ENCODE data around the gene S100A2. TPM values are rescaled to one million over a fixed set of nuclear protein-coding genes. Genes with fewer than 3 reads are reported as not detected.
A peak's percentile ranks its signal among the peaks of the same experiment; 100 is the strongest.

S100A2 gene
- total and polyA plus RNA-seq, 2 donors (not counting 3 experiments of a cell fraction or from before 2014, with no cell fraction given), result 4.0 to 4.3 TPM

DNA sequence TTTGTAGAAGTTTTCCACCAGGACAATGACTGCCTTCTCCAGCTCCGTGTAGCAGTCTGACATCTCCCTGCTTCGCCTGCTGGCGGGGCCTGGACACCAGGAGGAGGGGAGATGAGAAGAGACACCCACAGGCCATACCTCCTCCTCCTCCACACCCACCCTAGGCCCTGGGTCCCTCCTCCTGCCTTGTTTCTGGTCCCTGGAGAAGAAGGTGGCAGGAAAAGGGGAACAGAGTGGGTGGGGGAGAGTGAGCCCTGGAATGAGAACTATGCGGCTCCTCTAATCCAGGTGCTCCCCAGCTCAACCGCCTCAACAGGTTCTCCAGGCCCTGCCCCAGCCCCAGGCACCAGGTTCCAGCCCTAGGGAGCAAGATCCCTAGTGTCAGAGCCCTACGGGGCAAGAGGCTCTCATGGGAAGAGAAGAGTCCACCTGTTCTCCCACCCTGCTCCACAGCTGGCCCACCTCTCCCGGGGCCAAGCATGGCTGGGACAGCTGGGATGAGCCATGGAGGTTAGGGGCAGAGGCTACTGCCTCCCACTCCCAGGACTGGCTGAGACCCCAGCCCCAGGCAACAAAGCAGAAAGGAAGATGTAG, 42.5 kb upstream of the S100A2 start:
- Histone ChIP-seq H4K20me1 (replicated peaks; ENCODE audit: control insufficient read depth, extremely low read depth, insufficient read depth, low read length) (no peaks in the 10 kb centered on the region), H3K27me3 (ENCODE audit: control insufficient read depth in 2 of 2, insufficient read depth in 2 of 2, low read length in 2 of 2) (no peaks in the 10 kb centered on the region), H3K4me3 (replicated peaks in 1 of 3; ENCODE audit: insufficient read depth in 1 of 3, low read depth in 1 of 3, low read length in 3 of 3) (peak overlapping the region; percentile 2 to 87 (median 86)), H3K36me3 (ENCODE audit: control insufficient read depth in 2 of 2, extremely low read depth in 1 of 2, insufficient read depth in 2 of 2, low read length in 2 of 2) (peaks cover 13% of the 10 kb centered on the region in 2 experiments), H3K9me3 (replicated peaks; ENCODE audit: control insufficient read depth, insufficient read depth, low read length) (no peaks in the 10 kb centered on the region), H3K9ac (replicated peaks; ENCODE audit: extremely low read depth, insufficient read depth, low read length) (peak overlapping the region; percentile 98), H3K4me1 (ENCODE audit: control insufficient read depth, extremely low read depth, insufficient read depth, low read length) (peaks cover 40% of the 10 kb centered on the region), H2AFZ (ENCODE audit: low read depth, low read length) (no peak overlapping the region), H3K27ac (ENCODE audit: insufficient read depth, low read depth, low read length) (peak overlapping the region; percentile 98), H3K79me2 (ENCODE audit: control insufficient read depth, insufficient read depth, low read length) (peaks cover 45% of the 10 kb centered on the region), H3K4me2 (ENCODE audit: insufficient read depth, low read length) (peak overlapping the region; percentile 83), H3K9me1 (replicated peaks; ENCODE audit: control insufficient read depth, extremely low read depth, insufficient read depth, low read length) (no peaks in the 10 kb centered on the region)
- BruUV-seq (replicated peaks), result TSS peak; percentile 38
- POLR2A ChIA-PET, result interaction anchor here (0.5 to 4.9 kb wide), 11 partner anchors 10 to 42 kb away, joined by 3 to 43 read pairs (median 4); partner anchors contain the start of genes CHTOP, S100A1 and S100A13
- FAIRE-seq (peak; percentile 84), DNase-seq (ENCODE audit: low read depth, low spot score) (peak; percentile 62)
- CTCF ChIA-PET, result interaction anchor here (1.1 to 7.7 kb wide), 8 partner anchors 9 to 98 kb away, joined by 3 to 54 read pairs (median 7); partner anchors contain the start of genes CHTOP, S100A1 and S100A13
- TF ChIP-seq POLR2AphosphoS5 (IDR thresholded peaks at IDR 0.05; ENCODE audit: insufficient read depth, low read depth, low read length) (peak; percentile 62), POLR2A (IDR thresholded peaks at IDR 0.05; ENCODE audit: low read depth, low read length) (peak; percentile 34), FOS (IDR thresholded peaks at IDR 0.05; ENCODE audit: borderline replicate concordance, insufficient read depth, low read length) (no peak), JUN (IDR thresholded peaks at IDR 0.05; ENCODE audit: borderline replicate concordance, insufficient read depth, insufficient read length, low read depth) (no peak)
- TF ChIP-seq, protein P1, sequence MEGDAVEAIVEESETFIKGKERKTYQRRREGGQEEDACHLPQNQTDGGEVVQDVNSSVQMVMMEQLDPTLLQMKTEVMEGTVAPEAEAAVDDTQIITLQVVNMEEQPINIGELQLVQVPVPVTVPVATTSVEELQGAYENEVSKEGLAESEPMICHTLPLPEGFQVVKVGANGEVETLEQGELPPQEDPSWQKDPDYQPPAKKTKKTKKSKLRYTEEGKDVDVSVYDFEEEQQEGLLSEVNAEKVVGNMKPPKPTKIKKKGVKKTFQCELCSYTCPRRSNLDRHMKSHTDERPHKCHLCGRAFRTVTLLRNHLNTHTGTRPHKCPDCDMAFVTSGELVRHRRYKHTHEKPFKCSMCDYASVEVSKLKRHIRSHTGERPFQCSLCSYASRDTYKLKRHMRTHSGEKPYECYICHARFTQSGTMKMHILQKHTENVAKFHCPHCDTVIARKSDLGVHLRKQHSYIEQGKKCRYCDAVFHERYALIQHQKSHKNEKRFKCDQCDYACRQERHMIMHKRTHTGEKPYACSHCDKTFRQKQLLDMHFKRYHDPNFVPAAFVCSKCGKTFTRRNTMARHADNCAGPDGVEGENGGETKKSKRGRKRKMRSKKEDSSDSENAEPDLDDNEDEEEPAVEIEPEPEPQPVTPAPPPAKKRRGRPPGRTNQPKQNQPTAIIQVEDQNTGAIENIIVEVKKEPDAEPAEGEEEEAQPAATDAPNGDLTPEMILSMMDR (IDR thresholded peaks at IDR 0.05; ENCODE audit: extremely low read depth in 1 of 2, insufficient read depth in 1 of 2, low read depth in 1 of 2, low read length in 2 of 2), result no peak
- dilution Hi-C loops (cut with MboI; ENCODE audit: extremely low pct_ligation_motif_present, low sequenced_read_pairs), result no loop called here
- intact Hi-C loops (cut with micrococcal nuclease), result loop anchor here (1.0 kb wide), 2 partner anchors 36 to 42 kb away; no protein-coding TSS in a partner anchor
